CD4-positive, alpha-beta T cell treated with Interleukin-21 for 1 hour (primary cell): ENCODE data around the gene ZFPM1.
"Not testable (repeated sequence)": the region's sequence is repeated elsewhere in the genome, so short reads cannot be mapped to it uniquely, and the experiment has no call there.

ENCODE experiments used
- DNase-seq: peaks from one replicate; pipeline ENCODE4 v3.0.0-alpha.2; 2020

ZFPM1 gene

DNA sequence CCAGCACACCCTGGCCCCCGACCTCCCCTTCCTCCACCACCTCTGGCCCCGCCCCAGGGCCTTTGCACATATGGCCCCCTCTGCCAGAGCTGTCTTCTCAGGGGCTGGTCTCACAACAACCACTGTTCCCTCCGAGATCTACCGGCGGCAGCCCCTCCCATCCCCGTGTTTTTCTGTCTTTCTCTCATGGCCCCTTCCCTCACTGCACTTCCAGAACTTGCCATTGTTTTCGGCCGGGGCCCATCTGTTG lies 30.2 kb downstream of the ZFPM1 start:
- DNase-seq: no peak

DNA sequence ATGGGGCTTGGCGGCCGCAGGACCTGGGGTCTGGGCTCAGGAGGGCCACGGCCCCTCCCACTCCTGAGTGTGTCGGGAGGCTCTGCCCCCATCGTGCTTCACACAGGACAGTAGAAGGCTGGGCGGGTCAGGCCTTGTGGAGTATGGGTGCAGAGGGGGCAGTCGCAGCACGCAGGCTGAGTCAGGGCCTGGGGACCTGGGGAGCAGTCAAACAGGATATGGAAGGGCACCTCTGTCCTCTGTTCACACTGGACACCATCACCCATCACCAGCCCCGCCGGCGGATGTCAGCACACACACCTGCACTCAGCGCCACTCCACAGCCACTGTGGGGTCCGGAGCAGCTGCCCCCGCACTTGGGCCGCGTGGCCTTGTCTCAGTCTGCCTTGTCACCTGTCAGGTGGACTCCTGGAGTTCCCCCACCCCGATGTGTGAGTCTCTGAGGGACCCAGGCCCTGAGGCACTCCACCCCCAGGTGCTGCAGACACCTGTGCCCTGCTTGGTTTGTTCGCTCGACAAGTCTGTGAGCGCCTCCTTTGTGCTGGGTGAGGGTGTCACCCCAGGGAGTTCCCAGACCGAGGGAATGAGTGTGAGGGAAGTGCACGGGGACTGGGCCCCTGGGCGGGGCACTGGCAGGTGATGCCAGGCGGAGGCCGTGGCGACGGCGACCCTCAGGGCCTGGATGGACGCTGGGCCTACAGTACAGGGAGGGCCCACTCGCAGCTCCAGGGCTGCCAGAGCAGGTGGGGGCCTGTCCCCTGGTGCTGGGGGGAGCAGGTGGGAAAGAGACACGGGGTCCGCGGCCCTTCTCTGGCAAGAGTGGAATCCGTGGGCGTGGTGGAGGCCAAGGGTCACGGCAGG lies 31.7 kb downstream of the ZFPM1 start:
- no peak for DNase-seq

DNA sequence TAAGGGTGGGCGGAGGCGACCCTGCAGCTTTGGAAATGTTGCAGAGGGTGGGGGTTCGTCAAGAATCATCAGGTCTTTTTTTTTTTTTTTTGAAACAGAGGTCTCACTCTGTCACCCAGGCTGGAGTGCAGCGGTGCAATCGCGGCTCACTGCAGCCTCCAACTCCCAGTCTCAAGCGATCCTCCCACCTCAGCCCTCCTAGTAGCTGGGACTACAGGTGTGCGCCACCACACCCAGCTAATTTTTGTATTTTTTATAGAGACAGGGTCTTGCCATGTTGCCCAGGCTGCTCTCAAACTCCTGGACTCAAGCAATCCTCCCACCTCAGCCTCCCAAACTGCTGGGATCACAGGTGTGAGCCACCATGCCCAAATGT lies 32.3 kb downstream of the ZFPM1 start:
- not testable (repeated sequence) for DNase-seq

DNA sequence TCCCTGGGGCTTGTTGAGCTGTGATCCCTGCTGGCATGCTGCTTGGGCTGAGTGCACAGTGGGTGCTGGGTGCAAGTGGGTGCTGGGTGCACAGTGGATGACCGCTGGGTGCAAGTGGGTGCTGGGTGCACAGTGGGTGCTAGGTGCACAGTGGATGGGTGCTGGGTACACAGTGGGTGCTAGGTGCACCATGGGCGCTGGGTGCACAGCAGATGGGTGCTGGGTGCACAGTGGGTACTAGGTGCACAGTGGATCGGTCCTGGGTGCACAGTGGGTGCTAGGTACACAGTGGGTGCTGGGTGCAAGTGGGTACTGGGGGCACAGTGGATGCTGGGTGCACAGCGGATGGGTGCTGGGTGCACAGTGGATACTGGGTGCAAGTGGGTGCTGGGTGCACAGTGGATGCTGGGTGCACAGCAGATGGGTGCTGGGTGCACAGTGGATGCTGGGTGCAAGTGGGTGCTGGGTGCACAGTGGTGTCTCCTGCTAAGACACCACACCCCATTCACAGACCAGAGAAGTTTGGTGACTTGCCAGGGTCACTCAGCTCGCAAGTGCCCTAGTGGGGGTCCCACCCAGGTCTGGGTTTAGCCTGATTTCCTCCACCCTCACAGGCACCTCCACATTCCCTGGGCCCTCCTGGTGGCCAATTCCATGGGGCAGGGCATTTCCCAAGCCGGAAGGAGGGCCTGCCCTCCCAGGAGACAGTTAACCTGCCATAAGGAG lies 33.5 kb downstream of the ZFPM1 start:
- no peak for DNase-seq

DNA sequence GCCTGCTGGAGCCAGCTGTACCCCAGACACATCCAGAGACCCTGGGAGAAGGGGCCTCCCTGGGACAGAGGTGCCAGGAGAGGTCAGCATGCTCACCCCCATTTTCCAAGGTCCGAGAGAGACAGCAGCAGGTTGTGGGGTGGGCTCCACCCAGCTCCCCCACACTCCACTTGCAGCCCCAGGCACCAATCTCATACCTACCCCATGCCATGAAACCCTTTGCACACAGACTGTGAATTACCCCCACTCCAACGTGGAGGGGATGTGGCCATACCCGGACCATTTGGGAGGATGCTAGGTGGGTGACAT lies 34.0 kb downstream of the ZFPM1 start:
- DNase-seq: no peak

DNA sequence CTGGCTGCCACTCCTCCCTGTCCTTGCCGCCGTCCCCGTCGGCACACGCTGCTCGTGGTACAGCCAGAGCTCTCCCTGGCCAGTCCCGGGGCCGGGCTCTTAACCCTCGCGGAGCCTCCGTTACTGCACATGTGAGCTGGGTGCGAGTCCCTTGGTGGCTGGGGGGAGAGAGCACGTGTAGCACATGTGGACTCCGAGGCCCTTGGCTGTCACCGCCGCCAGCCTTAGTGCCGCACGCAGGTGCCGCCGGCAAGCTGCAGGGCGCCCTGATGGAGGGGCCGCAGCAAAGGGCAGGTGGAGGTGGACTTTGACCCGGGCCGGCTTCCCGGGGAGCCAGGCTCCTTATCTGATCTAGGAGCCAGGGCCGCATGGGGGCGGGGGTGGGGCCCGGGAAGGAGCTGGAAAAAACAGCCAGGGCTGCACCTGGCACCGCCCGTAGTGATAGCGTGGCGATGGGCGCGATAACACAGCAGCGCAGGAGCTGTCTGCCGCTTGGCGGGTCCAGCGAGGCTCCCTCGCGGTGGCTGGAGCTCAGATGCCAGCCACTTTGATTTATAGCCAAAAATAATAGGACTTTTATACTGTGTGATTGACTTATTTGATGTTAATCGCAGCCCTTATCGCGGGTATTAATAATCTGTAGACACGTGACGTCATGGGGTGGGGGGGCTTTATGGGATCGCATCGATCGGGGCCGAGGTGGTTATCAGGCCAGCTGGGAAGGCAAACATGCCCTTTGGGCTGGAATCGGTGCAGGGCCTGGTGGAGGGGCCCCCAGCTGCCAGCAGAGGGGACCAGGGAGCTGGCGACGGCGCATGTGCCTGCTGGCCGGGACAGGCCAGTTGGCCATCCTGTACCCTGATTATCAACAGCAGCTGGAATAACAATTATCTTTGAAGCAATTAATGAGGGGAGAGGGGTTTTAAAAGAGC lies 35.1 kb downstream of the ZFPM1 start:
- no peak for DNase-seq

DNA sequence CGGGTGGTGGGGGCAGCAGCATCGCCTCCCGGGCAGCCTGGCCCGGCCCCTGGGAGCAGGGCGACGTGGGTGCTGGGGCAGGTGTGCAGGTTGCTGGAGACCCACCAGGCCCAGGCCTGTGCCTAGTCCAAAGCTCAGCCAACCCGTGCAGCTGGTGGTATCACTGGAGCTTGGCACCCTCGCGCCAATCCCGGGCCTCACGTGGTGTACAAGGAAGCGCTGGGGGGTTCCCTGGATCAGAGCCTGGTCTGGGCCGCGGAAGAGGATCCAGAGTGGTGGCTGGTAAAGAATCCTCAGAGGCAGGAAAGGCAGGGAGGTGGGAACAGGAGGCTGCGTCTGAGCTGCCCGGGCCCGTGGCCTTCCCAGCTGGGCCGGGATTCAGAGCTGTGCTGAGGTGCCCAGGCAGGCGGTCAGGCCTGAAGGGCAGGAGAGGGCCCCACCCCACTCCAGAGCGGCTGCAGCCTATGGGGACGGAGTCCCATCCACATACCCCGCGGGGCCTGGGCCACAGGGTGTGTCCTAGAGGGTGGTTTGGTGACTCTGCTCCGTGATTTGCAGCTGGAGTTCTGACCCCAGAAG lies 36.2 kb downstream of the ZFPM1 start:
- DNase-seq: no peak

DNA sequence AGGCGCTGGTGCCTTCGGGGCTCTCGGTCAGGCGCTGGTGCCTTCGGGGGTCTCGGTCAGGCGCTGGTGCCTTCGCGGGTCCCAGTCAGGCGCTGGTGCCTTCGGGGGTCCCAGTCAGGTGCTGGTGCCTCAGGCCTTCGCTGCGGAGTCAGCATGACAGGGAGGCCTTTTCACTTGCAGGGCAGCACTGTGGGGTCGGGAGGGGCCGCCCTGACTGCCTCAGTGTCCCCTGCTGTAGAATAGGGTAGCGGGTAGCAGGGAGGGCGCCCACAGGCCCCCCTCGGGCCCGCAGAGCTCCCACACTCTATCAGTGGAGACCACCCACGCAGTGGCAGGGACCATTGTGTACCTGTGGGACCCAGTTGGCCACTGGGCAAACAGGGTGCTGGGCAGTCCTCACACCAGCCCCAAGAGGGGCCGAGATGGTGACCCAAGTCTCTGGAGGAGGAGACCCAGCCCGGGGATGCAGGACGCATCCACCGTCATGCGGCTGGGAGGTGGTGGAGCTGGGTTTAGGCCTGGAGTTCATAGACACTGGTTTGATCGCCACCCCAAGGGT lies 38.0 kb downstream of the ZFPM1 start:
- no peak for DNase-seq

DNA sequence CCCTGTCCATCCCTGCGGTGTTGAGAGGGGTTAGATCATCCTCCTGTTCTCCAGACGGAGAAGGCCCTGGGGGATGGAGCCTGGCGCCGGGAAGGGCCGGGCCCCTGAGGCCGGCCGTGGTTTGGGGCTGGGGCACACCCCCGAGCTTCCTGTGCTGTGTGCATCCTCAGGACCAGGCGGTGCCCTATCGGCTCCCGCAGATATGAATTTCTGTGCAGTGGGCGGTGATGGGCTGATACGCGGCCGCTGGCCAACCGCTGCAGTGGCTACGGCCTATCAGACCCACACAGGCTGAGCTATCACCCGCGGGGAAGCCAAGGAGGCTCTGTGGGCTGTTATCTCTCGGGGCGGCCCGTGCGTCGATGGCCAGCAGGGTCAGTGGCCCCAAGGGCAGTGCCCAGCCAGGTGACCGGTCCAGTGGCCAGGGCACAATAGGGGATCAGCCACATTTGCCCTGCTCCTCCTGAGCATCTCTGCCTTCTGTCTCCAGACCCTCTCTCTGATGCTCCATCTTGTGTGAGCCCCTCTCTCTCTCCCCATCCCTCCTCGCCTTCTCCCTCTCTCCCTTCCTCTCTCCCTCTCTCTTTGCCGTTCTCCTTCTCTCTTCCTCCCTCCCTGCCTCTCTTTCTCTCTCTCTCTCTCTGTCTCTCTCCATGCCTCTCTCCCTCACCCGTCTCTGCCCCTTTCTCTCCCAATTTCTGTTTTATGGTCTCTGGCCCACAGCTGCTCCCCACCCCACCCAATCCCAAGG lies 38.7 kb downstream of the ZFPM1 start:
- DNase-seq: no peak

DNA sequence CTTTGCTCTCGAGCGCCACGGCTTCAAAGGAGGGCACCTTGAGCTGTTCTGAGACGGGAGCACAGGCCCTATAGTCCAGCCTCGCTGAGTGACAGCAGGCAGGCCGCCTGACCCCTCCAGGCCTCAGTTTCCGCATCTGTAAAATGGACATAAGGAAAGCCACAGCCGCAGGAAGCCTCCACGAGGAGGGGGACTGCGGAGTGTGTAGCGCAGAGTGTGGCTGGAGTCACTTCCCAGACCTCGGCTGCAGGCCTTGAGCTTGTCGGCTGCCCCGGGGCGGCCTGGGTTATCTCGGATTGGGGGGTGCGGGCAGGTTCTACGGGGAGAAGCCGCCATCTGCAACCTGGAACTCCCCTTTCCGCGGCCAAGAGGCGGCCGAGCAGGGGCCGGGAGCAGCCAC lies 40.8 kb downstream of the ZFPM1 start:
- DNase-seq: no peak

DNA sequence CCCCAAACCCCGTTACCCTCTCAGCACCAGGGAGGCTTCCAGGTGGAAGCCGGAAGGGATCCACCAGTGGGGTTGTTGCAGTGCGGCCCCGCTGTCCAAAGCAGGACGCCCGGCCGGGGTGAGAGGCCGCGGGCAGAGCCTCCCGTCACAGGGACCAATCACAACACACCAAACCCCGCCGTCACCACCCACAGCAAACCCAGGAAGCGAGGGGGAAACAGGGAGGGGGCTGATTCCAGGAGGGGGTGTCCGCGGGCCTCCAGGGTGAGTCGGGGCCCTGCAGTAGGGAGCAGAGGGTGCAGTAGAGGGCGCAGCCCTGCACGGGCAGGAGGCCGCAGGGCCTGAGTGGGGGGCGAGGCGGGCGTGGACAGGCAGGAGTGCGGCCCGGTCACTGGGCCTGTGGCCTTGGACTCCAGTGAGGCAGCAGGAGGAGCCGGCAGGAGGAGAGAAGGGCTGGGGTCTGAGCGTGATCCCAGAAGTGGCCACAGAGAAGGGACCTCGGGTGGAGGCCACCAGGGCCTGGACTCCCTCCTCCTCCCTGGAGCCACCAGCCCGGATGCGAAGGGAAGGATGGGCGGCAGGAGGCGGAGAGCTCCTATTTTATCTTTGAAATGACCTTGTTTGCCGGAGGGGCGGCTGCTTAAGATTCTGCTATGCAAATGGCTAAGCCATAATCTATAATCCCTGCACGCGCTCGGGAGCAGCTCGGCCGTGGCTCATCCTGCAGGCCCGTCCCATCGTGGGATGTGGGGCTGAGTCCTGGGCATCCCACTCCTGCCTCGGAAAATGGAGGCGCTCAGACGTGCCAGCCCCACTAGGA lies 41.5 kb downstream of the ZFPM1 start:
- DNase-seq: no peak

DNA sequence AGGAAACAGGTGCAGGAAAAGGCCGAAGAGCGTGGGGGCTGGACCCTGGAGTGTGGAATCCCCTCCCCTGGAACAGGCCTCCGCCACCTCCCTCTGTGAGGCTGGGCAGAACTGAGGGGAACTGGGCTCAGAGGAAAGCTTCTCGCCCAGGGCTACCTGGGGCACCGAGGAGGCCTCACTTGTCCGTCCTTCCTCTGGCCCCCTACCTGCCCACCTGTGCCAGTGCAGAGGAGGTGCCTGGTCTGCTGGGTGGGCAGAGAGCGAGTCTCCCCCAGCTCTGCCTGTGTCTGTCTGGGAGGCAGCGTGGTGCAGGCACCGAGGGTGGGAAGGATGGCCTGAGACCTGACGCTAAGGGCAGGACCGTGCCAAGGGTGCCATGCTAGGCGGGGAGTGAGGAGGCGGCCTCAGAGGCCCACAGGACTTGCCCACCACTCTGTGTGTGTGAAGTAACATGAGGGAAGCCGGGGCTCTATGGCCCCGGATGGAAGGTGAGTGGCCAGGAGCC lies 42.2 kb downstream of the ZFPM1 start:
- DNase-seq: no peak

DNA sequence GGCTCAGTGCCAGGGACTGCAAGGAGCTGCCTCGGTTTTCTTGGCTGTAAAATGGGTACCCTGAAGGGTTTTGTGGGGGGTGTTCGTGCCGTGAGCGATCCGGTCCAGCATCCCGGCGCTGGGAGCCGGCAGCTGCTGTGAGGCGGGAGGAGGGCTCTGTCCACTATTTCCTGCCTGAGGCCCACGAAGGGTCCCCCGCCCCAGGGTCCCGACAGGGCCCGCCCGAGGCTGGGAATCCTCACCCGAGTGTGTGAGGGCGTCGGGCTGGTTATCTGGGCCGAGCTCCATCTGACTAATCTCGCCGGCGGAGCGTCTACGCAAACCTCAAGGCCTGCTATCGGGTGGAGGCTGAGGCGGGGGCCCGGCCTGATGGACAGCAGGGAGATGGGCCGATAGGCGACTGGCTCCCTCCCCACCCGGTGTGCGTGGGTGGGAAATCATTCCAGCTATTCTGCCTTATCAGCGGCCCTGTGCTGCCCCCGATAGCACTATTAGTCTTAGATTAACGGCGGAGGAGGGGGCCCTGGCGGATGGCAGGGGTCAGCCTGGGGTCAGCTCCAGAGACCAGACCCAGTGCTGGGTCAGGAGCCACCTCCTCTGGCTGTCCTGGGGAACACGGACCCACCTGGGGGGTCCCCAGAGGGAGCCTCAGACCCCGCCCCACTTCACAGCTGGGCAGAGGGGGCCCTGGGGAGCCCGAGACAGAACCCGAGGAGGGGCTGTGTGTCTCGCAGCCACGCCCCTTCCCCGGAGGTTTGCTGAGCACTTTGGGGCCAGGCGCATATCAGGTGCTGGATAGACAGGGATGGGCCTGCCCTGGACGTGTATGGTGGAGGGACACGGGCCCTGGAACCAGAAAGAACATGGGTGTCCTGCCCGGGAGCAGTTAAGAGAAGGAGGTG lies 44.7 kb downstream of the ZFPM1 start:
- DNase-seq: no peak

DNA sequence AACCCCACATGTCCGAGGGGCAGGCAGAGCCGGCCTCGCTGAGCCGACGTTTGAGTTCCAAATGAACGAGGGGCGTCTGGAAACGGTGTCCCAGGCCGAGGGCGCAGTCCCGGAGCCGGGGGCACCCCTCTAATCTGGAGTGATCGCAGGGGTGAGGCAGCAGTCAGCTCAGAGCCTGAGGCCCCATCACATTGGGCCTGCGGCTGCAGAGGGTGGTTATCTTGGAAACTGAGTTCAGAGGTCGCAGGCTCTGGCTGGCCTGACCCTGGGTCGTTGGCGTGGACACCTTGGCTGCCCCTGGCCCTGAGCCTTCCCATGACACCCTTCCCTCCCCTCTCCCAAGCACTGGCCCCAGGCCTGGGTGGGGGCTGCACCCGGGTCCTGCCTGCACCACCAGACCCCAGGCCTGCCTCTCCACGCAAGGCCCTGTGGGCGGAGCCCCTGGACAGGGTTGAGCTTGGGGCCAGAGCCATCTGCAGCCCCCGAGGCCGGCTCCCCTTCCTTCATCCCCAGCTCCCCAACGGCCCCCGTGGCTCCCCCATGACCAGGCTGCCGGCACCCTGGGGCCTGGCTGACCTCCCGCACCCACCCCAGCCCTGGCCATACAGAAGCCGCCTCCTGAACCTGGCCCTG lies 45.6 kb downstream of the ZFPM1 start:
- no peak for DNase-seq

DNA sequence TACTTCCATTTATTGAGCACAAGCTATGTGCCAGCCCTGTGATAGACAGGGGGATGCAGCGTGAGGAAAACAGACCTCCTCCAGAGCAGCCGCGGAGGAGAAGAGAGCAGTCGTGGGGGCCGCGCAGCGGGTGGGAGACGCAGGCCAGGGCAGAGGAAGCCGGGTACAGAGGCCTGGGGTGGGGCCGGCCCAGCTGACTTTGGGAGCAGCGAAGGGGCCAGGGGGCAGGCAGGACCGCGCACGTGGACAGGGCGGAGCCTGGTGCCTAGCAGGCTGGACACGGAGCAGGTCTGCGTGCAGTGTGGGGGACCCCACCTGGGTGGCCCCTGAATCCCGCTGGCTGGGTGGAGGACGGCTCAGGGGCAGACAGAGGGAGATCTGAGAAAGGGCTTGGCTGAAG lies 46.2 kb downstream of the ZFPM1 start:
- no peak for DNase-seq

DNA sequence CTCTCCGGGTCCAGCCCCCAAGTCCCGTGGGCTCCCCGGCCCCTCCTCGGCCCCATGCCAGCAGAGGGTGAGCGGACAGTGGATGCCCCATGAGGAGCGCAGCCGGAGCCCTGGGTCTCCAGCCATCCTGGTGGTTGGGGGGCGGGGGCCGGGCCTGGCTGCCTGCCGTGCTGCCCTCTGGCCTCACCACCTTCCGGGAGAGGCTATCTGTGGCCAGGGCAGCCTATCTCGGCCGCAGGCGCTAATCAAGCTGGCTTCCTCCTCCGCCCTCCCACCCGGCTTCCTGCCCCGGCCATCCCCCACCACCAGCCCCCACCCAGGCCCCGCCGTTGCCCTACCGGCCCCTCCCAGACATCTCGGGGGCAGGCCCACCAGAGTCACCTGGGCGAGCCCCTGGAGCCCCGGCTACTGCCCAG lies 46.8 kb downstream of the ZFPM1 start:
- DNase-seq: no peak

DNA sequence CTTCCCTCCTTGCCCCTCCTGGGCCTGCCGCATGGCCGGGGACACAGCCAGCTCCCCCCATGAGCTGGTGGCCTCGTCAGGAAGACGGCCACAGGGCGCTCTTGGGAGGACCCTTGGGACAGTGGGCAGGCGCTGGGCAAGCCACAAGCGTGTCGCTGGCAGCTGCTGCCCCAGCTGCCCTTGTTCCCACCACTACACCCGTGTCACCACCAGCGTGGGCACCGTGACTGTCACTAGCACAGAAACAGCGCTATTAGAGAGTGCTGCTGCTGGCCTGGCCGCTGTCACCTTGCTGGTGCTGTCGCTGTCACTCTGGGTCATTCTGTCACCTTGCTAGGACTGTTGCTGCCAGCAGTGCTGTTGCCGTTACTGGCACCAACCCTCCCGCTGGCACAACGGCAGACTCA lies 47.2 kb downstream of the ZFPM1 start:
- DNase-seq: no peak

DNA sequence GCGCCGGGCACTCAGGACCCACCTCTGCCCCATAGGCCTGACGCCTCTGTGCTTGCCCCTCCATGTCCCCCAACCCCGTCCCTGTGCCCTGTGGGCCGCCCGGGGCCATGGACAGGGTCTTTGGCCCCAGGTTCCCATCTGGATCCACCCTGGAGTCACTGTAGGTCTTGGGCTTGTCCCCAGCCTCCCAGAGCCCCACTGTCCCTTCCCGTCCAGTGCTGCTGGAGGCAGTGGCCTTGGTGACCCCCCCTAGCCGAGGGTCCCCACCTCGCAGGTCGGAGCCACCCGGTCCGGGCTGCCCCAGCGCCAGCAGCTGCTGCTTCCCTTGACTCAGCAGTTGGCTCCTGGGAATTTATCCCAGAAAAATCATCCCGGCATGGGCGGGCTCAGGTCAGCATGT lies 49.3 kb downstream of the ZFPM1 start:
- no peak for DNase-seq

DNA sequence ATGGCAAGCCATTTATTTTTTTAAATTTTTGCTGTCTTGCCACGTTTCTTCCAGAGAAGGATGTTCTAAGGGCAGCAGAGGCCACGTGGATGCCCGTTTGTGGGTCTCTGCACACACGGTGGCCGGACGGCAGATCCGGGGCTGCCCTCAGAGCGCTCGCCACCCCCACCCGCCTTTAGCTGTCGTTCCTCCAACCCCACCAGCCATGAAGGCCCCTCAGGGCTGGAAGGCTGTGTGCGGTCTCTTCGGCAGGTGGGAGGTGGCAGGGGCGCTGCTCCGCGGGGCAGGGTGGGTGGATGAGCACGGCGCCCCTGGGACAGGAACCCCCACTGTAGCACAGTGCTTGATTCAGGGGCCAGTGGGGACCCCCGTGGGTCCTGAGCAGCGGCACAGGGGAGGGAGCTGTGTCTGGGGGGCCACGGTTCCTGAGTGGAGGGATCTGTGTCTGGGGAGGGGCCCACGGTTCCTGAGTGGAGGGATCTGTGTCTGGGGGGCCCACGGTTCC lies 49.7 kb downstream of the ZFPM1 start:
- no peak for DNase-seq
